Naive thymus-derived CD4-positive, alpha-beta T cell (primary cell): ENCODE results near the gene CDK5. TPM values are rescaled to one million over a fixed set of nuclear protein-coding genes. Genes with fewer than 3 reads are reported as not detected.

Experiments
- ATAC-seq: fragments of 150-1000 bp; cut with Tn5 transposase; 2 replicates; pipeline ENCODE4 v1.10.0; 2021; ENCODE audit warnings: mild to moderate bottlenecking, moderate library complexity
- CTCF ChIA-PET: fragments of 350-600 bp; sonication (Branson Sonifier 250); formaldehyde crosslinking; loops from one replicate; lab custom pipeline; 2021; ENCODE audit warnings: antibody characterized with exemption; lab: Charles Lee
- POLR2A ChIA-PET: fragments of 350-600 bp; sonication (Branson Sonifier 250); formaldehyde crosslinking; loops from one replicate; lab custom pipeline; 2021; ENCODE audit warnings: antibody characterized with exemption, inconsistent platforms; lab: Charles Lee
- DNase-seq, 9 donors: peaks; one replicate each; pipeline versions ENCODE4 v3.0.0 to v3.0.0-alpha.2; 2020 to 2022; ENCODE audit warnings: mixed read lengths in 1 of 9
- H3K27ac ChIP-seq: one replicate; pipeline ENCODE4 v1.7.0; 2013; ENCODE audit warnings: mild to moderate bottlenecking, low read depth, low read length, moderate library complexity
- H3K27me3 ChIP-seq, 2 donors: one replicate each; pipeline ENCODE4 v1.7.0; 2013; ENCODE audit warnings: low read length in 2 of 2, mild to moderate bottlenecking in 2 of 2, moderate library complexity in 2 of 2; ENCODE audit not compliant: control insufficient read depth in 2 of 2, insufficient read depth in 2 of 2
- H3K36me3 ChIP-seq, 3 experiments: 1 replicate in 2 of 3; 2 replicates in 1 of 3; pipeline ENCODE4 v1.7.0; 2013; ENCODE audit warnings: low read length in 3 of 3, mild to moderate bottlenecking in 3 of 3, moderate library complexity in 1 of 3; ENCODE audit not compliant: insufficient read depth in 3 of 3, control insufficient read depth in 2 of 3
- H3K4me1 ChIP-seq, 2 donors: one replicate each; pipeline ENCODE4 v1.7.0; 2013; ENCODE audit warnings: low read length in 2 of 2, mild to moderate bottlenecking in 2 of 2, moderate library complexity in 1 of 2; ENCODE audit not compliant: control insufficient read depth in 2 of 2, insufficient read depth in 2 of 2
- H3K4me3 ChIP-seq: 2 replicates; pipeline ENCODE4 v1.7.0; 2013; ENCODE audit warnings: mild to moderate bottlenecking, low read length
- H3K9me3 ChIP-seq, 3 experiments: 1 replicate in 2 of 3; 2 replicates in 1 of 3; pipeline ENCODE4 v1.7.0; 2013; ENCODE audit warnings: low read length in 3 of 3; ENCODE audit not compliant: control insufficient read depth in 2 of 3
- H3K27ac Mint-ChIP-seq, 9 donors: one replicate each; pipeline ENCODE4 v1.8.0; 2020 to 2022; ENCODE audit warnings: mixed read lengths in 9 of 9, mild to moderate bottlenecking in 8 of 9, moderate library complexity in 5 of 9, inconsistent platforms in 2 of 9
- H3K27me3 Mint-ChIP-seq, 5 donors: one replicate each; pipeline ENCODE4 v1.8.0; 2021 to 2022; ENCODE audit warnings: mixed read lengths in 5 of 5, mild to moderate bottlenecking in 1 of 5
- H3K36me3 Mint-ChIP-seq, 5 donors: one replicate each; pipeline ENCODE4 v1.8.0; 2020 to 2022; ENCODE audit warnings: mixed read lengths in 5 of 5, mild to moderate bottlenecking in 3 of 5, inconsistent platforms in 1 of 5
- H3K4me1 Mint-ChIP-seq, 7 donors: one replicate each; pipeline ENCODE4 v1.8.0; 2020 to 2022; ENCODE audit warnings: mixed read lengths in 7 of 7, mild to moderate bottlenecking in 3 of 7, inconsistent platforms in 1 of 7
- H3K4me3 Mint-ChIP-seq, 10 donors: one replicate each; pipeline ENCODE4 v1.8.0; 2020 to 2022; ENCODE audit warnings: mild to moderate bottlenecking in 10 of 10, mixed read lengths in 10 of 10, moderate library complexity in 6 of 10, inconsistent platforms in 2 of 10
- H3K9me3 Mint-ChIP-seq, 11 donors: one replicate each; pipeline ENCODE4 v1.8.0; 2020 to 2022; ENCODE audit warnings: mixed read lengths in 11 of 11, mild to moderate bottlenecking in 4 of 11, inconsistent platforms in 1 of 11, moderate library complexity in 1 of 11
- intact Hi-C, 2 donors: fragments of 100-400 bp; cut with micrococcal nuclease; formaldehyde crosslinking; loops; one replicate each; pipeline ENCODE4 v1.15.1; 2023
- polyA plus RNA-seq, 2 donors: library from polyadenylated mRNA; unstranded; fragments of 300-500 nt; fragmentation: Illumina TruSeq; gene quantifications; one replicate each; pipeline ENCODE4 v1.2.3, GENCODE V29; 2021
- total RNA-seq, 6 experiments: library from RNA in 5 of 6; stranded (reverse) in 5 of 6; gene quantifications; 1 replicate in 5 of 6; 2 replicates in 1 of 6; pipeline ENCODE4 v1.2.3 and lab custom pipeline; 2021 to 2026

Gene CDK5
- total and polyA plus RNA-seq, 7 experiments from 2014 or later = 4.2 to 20.2 (median 7.7) TPM

DNA sequence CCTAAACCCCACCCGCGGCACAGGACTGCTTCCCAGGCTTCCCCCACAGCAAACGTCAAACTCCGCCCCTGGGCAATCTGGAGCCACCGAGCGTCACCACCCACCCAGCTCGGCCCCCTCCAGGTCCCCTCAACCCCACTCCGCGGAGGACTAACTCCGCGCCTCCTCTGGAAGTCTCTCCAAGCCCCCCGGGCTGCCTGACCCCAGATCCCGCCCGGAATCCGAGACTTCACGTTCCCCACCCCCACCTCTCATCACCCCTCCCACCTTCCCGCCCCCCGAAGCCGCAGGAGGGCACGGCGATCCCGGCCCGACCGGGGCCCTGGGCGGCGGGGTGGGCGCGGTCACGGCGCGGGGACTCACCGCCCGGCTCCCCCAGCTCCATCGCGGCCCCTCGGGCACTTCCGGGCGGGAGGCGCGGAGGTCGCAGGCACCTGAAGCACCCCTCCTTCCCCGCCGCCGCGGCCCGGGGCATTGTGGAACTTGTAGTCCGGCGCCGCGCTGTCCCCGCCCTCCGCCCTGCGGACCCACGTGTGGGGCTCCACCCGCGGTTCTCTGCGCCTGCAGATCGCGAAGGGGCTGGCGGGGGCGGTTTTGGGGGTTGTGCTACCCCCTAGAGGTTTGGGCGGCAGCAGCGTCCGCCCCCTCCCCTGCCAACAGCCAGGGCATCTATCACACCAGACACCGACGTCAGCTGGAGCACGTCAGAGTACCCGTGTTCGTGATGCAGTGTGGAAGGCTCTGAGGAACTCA, 25.6 kb upstream of the CDK5 start, which contains the start of gene TMUB1:
Gene TMUB1 (minus strand): TSS at position 423 of the 753 bp plus-strand sequence. CDS start 930 bp downstream, outside the sequence.
- peaks cover 0 to 14% (median 0%) of the 10 kb centered on the region in 5 donors for H3K27me3 Mint-ChIP-seq
- ChIA-PET POLR2A (interaction anchor here (0.8 to 3.0 kb wide), 7 partner anchors 12 to 109 kb away, joined by 3 to 14 read pairs (median 4); partner anchors contain the start of genes ABCB8, CDK5 and SLC4A2), CTCF (interaction anchor here (0.7 to 3.4 kb wide), 2 partner anchors 24 to 61 kb away, joined by 4 to 15 read pairs; partner anchors contain the start of genes CDK5 and SLC4A2)
- Histone ChIP-seq H3K4me1 (peaks cover 48 to 55% of the 10 kb centered on the region in 2 donors), H3K9me3 (no peaks in the 10 kb centered on the region), H3K27me3 (no peaks in the 10 kb centered on the region), H3K36me3 (peaks cover 0 to 6% (median 0%) of the 10 kb centered on the region in 3 experiments), H3K4me3 (peak within 1 kb of the TSS; percentile 73), H3K27ac (peak within 1 kb of the TSS; percentile 93)
- intact Hi-C loops = loop anchor here (1.0 to 10.0 kb wide), 13 partner anchors 70 to 1938 kb away; partner anchors contain the start of genes RHEB (in 2 of the 2), ABCF2 (in 1 of the 2), KMT2C (in 1 of the 2) and ZNF398 (in 1 of the 2)
- peak within 1 kb of the TSS; percentile 66 to 98 (median 92) for H3K27ac Mint-ChIP-seq
- ATAC-seq = peak; percentile 76
- H3K4me3 Mint-ChIP-seq = peak within 1 kb of the TSS; percentile 81 to 97 (median 90)
- peaks cover 0 to 3% (median 0%) of the 10 kb centered on the region in 11 donors for H3K9me3 Mint-ChIP-seq
- peak; percentile 73 to 96 (median 83) for DNase-seq
- H3K36me3 Mint-ChIP-seq = peaks cover 0 to 8% (median 0%) of the 10 kb centered on the region in 5 donors
- peaks cover 21 to 55% (median 42%) of the 10 kb centered on the region in 7 donors for H3K4me1 Mint-ChIP-seq

DNA sequence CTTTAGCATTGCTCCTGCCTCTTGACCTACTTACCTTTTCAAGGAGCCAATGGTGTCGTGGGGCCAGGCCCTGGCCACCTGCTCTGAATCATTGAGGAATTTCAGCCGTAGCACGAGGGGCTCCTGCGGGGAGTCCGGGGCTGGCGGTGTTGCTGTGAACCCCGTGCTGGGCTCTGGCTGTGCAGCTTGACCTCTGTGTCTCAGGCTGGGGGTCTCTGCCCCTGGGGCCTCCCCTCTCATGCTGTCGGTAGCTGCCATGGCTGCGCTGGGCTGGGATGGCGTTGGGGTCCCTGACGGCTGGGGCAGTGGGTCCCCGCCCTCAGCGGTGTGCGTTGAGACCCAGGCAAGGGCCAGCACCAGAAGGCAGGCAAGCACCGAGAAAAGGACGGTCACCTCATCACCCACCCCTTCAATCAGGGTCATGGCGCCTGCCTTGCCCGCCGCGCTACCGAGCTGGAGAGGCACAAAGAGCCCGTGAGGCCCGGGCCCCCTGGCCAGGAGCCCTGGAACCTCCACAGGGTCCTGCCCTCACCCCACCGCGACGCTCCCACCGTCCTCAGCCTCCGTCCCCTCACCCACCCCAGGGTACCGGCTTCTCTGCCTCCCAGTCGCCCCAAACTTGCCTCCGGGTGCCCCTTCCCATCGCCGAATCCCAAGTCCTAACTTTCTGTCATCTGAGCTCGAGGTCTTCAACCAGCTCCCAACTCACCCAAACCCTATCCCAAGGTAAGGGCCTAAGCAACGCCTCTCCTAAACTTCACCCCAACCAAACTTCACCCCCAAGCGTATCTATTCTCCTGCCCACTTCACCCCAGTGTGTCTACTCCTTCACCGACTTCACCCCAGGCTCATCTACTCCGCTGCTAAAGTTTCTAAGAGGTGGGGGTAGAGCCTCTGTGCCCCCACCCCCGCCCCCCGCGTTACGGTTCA, 24.7 kb upstream of the CDK5 start:
- H3K27me3 ChIP-seq = no peaks in the 10 kb centered on the region
- H3K36me3 Mint-ChIP-seq = peaks cover 0 to 10% (median 0%) of the 10 kb centered on the region in 5 donors
- H3K36me3 ChIP-seq = peaks cover 0 to 10% (median 0%) of the 10 kb centered on the region in 3 experiments
- intact Hi-C loops = loop anchor here (1.0 to 10.0 kb wide), 13 partner anchors 69 to 1938 kb away; partner anchors contain the start of genes RHEB (in 2 of the 2), ABCF2 (in 1 of the 2), KMT2C (in 1 of the 2) and ZNF398 (in 1 of the 2)
- peak overlapping the region; percentile 66 to 98 (median 90) for H3K27ac Mint-ChIP-seq
- no peaks in the 10 kb centered on the region for H3K9me3 ChIP-seq
- H3K4me1 Mint-ChIP-seq = peaks cover 21 to 55% (median 43%) of the 10 kb centered on the region in 7 donors
- peak overlapping the region; percentile 81 to 97 (median 90) for H3K4me3 Mint-ChIP-seq
- CTCF ChIA-PET = interaction anchor here (0.7 to 3.4 kb wide), 2 partner anchors 24 to 60 kb away, joined by 4 to 15 read pairs; partner anchors contain the start of genes CDK5 and SLC4A2
- ATAC-seq = no peak
- peaks cover 44 to 47% of the 10 kb centered on the region in 2 donors for H3K4me1 ChIP-seq
- DNase-seq = no peak
- H3K9me3 Mint-ChIP-seq = peaks cover 0 to 3% (median 0%) of the 10 kb centered on the region in 11 donors
- H3K27ac ChIP-seq = peak overlapping the region; percentile 93
- H3K4me3 ChIP-seq = peak overlapping the region; percentile 73
- POLR2A ChIA-PET = interaction anchor here (0.8 to 3.0 kb wide), 6 partner anchors 13 to 108 kb away, joined by 3 to 14 read pairs (median 4); partner anchors contain the start of genes ABCB8, CDK5 and SLC4A2
- peaks cover 0 to 14% (median 0%) of the 10 kb centered on the region in 5 donors for H3K27me3 Mint-ChIP-seq

DNA sequence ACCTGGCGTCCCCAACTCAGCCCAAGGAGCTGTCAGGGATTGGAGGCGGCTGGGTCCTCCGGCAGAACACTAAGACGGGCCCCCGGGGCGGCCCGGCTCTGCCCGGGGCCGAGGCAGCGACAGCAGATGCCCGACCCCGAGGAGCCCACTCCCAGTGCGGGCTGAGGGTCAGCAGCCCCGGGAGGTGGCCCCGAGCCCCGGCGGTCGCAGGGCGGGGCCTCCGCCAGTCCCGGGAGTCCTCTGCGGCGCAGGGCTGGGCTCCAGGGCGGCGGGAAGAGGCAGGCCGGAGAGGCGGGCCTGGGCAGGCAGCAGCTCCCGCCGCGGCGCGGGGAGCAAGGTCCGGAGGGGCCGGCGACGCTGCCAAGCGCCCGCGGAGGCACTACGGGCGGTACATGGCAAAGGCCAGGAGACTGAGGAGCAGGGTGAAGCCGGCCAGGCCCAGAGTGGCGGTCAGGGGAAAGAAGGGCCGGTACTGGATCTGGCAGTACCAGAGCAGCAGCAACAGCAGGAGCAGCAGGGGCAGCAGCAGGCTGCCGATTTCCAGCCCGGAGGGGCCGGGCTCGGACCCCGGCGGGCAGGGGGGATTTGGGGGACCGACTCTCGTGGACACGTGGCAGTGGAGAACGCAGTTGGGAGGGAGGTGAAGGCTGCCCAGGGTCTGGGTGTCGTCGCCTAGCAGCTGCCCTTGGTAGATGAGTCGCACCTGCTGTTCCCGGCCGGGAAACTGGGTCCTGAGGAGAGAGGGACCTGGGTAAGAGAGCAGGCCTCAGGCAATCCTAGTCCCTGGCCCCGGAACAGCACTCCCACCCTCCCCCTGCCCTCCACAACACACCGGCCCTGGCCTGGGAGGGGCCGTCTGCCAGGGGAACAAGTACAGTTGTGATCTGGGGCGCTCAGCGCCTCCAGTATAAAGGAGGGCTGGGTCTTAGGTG, 23.7 kb upstream of the CDK5 start:
- CTCF ChIA-PET = no interaction called here
- peak overlapping the region in 8 of 9 donors; percentile 28 to 92 (median 79) for H3K27ac Mint-ChIP-seq
- H3K36me3 Mint-ChIP-seq = peaks cover 0 to 10% (median 0%) of the 10 kb centered on the region in 5 donors
- Histone ChIP-seq H3K4me3 (peak overlapping the region; percentile 86), H3K9me3 (no peaks in the 10 kb centered on the region), H3K36me3 (peaks cover 0 to 19% (median 0%) of the 10 kb centered on the region in 3 experiments), H3K27me3 (no peaks in the 10 kb centered on the region), H3K4me1 (peaks cover 44 to 47% of the 10 kb centered on the region in 2 donors), H3K27ac (peak overlapping the region; percentile 93)
- H3K27me3 Mint-ChIP-seq = peaks cover 0 to 14% (median 0%) of the 10 kb centered on the region in 5 donors
- POLR2A ChIA-PET = interaction anchor here (1.0 to 1.6 kb wide), 4 partner anchors 19 to 63 kb away, joined by 3 to 10 read pairs (median 4); partner anchors contain the start of genes ABCB8 and SLC4A2
- peaks cover 0 to 3% (median 0%) of the 10 kb centered on the region in 11 donors for H3K9me3 Mint-ChIP-seq
- intact Hi-C loops = loop anchor here (2.0 to 10.0 kb wide), 12 partner anchors 259 to 1937 kb away; partner anchors contain the start of genes RHEB (in 2 of the 2), KMT2C (in 1 of the 2), NUB1 (in 1 of the 2) and ZNF398 (in 1 of the 2)
- H3K4me1 Mint-ChIP-seq = peaks cover 21 to 55% (median 41%) of the 10 kb centered on the region in 7 donors
- peak overlapping the region; percentile 60 to 97 (median 88) for H3K4me3 Mint-ChIP-seq
- DNase-seq (no peak), ATAC-seq (no peak)

DNA sequence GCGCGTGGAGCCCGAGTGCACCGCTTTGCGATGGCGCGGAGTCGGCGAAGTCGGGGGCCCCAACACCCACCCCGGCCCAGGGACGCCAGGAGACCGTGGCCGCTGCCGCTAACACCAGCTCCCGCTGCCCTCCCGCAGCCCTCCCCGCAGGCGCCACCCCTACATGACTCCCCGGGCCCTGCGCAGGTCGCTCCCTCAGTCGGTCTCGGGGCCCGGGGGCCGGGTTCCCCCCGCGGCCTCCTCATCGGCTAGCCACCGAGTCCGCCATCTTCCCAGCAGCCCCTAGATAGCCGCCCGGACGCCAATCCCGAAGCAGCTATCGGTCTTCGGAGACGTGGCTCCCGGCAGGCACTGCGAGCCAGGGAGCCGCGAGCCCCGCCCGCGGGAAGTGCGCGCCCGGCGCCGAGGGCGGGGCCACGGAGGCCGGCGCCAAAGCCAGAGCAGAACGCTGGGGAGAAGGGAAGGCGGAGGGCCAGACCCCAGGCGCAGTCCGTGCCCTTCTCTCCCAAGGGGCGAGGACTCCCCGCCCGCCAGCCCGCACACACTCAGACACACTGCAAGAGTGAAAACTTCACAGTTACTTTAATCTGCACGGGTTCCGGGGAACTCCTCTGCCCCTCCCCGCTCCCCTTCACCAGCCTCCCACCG, 22.9 kb upstream of the CDK5 start, which contains the start of gene FASTK:
Gene FASTK (minus strand): TSS at position 288 of the 648 bp plus-strand sequence. CDS start 43 bp downstream, at position 245.
- Histone ChIP-seq H3K4me3 (peak within 1 kb of the TSS; percentile 86), H3K9me3 (no peaks in the 10 kb centered on the region), H3K27me3 (no peaks in the 10 kb centered on the region), H3K4me1 (peaks cover 41 to 44% of the 10 kb centered on the region in 2 donors), H3K27ac (peak within 1 kb of the TSS; percentile 93), H3K36me3 (peaks cover 0 to 27% (median 0%) of the 10 kb centered on the region in 3 experiments)
- peak; percentile 79 to 89 (median 87) for DNase-seq
- Mint-ChIP-seq H3K9me3 (peaks cover 0 to 3% (median 0%) of the 10 kb centered on the region in 11 donors), H3K27me3 (peaks cover 0 to 12% (median 0%) of the 10 kb centered on the region in 5 donors), H3K4me3 (peak within 1 kb of the TSS; percentile 87 to 97 (median 88)), H3K4me1 (peaks cover 21 to 52% (median 39%) of the 10 kb centered on the region in 7 donors), H3K27ac (peak within 1 kb of the TSS; percentile 72 to 92 (median 88)), H3K36me3 (peaks cover 0 to 11% (median 0%) of the 10 kb centered on the region in 5 donors)
- intact Hi-C loops = loop anchor here (1.0 to 10.0 kb wide), 18 partner anchors 22 to 1936 kb away; partner anchors contain the start of genes ABCB8 (in 2 of the 2), RHEB (in 2 of the 2), ABCF2 (in 1 of the 2) and KMT2C (in 1 of the 2)
- peak; percentile 85 for ATAC-seq
- POLR2A ChIA-PET = interaction anchor here (1.0 to 1.6 kb wide), 4 partner anchors 18 to 62 kb away, joined by 3 to 10 read pairs (median 4); partner anchors contain the start of genes ABCB8 and SLC4A2
- CTCF ChIA-PET = no interaction called here
